HG03575 (cell line): ENCODE results near the gene TFF3.
"Not testable (repeated sequence)": the region's sequence is repeated elsewhere in the genome, so short reads cannot be mapped to it uniquely, and the experiment has no call there.

Experiments
- ATAC-seq: cut with Tn5 transposase; IDR thresholded peaks from one replicate; pipeline ENCODE4 v1.9.1; 2021; ENCODE audit not compliant: unreplicated experiment, insufficient number of reproducible peaks, low FRiP score; ENCODE audit errors: extremely low read depth

Gene TFF3

DNA sequence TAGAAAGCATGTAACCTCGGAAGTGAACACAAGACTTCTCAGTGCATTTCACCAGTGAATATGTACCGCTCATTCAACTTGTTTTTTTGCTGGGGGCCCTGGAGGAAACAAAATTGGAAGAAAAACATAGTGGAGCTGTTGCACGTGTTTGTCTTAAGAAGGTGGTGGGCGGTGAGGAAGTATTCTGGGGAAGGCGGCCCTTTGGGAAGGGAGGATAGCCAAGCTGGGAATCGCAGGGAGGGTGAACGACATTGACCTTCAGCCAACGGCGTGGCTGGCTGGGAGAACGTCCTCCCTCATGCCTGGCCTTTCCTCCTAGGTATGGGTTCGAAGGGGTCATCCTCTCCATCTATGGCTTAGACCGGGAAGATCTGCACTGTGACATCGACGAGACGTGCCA lies 19.4 kb downstream of the TFF3 start:
- no peak for ATAC-seq

DNA sequence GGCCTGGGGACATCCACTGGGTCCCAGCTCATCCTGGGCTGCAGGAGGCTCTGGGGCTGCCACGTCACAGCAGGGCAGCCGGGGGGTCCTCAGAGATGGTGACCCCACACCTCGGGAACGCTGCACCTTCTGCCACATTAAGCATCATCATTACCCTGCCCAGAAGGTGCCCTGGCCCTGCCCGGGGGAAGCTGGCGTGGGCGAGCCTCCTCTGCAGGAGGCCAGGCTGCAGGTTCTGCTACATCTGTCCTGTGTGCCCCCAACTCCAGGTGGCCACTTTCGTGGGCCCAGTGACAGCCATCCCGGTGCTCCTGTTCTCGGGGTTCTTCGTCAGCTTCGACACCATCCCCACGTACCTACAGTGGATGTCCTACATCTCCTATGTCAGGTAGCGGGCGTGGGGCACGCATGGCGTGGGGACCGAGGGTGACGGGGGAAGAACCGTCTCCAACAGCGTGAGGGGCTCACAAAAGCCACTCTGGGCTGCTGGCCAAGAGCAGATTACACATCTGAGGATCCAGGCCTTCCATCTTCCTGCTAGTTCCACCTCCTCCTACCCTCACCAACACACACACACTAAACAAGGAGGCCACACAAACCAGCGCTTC lies 20.8 kb downstream of the TFF3 start:
- no peak for ATAC-seq

DNA sequence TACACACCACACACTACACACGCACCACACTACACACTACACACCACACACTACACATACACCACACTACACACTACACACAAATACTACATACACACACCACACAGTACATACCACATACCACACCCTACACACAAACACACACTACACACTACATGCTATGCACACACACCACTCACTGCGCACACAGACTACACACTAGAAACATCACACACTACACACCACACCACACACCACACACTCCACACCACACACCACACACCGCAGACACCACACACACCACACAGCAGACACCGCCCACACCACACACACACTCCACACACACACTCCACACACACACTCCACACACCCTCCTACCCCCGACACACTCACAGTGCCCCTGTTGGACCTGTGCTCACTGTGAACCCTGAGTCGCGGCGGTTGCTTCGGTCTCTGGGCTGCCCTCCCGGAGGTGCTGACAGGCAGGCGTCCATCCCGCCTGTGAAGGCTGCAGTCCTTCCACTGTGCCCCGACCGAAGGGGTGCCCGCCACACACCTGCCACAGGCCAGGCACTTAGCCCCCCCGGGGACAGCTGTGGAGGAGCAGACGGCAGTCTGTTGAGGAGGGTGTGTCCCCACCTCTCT lies 21.4 kb downstream of the TFF3 start:
- no peak for ATAC-seq

DNA sequence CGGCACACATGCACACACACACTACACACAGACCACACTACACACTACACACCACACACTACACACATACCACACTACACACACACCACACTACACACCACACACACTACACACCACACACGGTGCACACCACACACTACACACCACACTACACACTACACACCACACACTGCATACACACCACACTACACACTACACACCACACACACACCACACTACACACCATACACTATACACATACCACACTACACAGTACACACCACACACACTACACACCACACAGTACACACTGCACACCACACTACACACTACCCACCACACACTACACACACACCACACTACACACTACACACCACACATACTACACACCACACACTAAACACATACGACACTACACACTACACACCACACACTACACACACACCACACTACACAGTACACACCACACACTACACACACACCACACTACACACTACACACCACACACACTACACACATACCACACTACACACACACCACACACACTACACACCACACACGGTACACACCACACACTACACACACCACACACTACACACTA lies 22.6 kb downstream of the TFF3 start:
- not testable (repeated sequence) for ATAC-seq

DNA sequence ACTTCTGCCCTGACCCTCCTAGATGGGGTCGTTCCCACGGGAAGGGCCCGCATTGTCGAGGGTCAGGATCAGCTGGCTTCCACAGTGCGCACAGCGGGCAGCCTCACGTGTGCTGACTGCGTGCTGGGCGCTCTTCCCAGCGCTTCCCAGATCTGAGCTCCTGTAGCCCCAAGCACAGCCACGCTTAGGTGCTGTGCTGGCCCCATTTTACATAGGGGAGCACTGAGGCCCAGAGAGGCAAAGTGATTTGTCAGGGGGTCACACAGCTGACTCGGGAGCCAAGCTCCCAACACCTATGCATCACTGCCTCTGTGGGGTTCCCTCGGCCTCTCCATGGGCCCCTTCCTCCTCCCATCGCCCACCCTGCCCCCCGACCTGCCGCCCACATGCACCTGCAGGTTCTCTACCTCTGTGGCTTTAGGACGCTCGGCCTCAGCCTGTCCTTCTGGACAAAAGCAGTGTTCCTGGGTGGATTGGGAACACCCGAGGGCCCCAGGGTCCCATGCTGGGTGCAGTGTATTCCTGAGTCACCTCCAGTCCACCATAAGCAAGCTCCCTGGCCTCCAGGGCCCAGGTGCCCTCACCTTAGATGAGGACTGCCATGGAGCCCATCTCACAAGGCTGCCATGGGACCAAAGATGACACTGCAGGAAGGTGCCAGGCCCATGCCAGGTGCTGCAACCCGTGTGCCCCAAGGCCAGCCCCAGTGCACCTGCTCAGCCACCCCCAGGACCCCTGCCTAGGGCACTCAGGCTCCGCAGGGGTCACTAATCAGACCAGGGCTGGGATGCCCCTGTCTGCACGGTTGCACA lies 23.3 kb downstream of the TFF3 start:
- ATAC-seq = no peak

DNA sequence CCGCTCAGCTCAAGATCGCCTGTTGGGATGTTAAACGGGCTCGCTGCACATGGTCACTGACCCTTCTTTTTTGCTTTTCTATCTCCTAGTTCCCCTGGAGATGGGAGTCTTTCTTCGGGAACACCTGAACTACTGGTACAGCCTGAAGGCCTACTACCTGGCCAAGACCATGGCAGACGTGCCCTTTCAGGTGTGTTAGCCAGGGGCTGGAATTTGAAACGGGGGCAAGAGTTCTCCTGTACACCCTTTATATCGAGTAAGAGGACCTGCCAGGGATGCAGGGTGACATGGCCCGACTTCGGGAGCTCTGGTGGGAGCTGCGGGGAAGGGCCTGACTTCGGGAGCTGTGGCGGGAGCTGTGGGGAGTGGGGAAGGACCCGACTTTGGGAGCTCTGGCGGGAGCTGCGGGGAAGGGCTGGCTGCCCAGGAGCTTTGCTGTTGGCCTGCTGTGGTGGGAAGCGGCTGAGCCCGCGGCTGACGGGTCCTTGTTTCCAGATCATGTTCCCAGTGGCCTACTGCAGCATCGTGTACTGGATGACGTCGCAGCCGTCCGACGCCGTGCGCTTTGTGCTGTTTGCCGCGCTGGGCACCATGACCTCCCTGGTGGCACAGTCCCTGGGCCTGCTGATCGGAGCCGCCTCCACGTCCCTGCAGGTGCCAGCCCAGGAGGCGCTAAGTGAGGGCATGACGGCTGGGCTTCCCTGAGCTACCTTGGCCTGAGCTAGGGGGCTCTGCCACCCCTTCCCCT lies 24.0 kb downstream of the TFF3 start:
- ATAC-seq = no peak

DNA sequence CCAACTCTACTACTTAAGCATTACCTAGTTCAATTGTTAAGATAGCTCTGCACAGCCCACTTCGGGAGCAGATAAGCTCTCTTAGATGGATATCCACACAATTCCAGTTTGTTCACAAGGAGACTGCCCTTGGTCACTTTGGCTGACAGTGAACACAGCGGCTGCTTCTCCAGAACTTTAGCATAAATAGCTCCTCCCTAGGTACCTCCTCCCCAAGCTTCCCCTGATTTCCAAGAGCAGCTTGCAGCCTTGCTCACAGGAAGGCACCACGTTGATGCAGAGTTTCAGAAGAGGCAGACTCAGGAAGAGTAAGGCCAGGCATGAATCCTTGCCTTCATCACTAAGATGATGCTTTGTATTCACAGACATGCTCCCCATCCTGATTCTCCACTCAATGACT lies 24.7 kb downstream of the TFF3 start:
- ATAC-seq = no peak

DNA sequence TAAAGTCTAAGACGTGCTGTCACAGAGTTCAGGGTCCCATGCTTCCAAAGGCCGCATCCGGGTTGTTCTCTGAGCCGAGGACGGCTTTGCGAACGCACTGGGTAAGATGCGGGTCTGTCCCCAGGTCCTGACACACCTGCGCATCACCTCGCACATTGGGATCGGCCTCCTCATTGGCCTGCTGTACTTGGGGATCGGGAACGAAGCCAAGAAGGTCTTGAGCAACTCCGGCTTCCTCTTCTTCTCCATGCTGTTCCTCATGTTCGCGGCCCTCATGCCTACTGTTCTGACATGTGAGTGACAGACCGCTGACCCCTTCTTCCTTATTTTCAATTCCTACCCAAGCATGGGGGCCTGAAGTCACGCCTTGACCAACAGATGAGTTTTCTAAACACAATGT lies 25.3 kb downstream of the TFF3 start:
- no peak for ATAC-seq

DNA sequence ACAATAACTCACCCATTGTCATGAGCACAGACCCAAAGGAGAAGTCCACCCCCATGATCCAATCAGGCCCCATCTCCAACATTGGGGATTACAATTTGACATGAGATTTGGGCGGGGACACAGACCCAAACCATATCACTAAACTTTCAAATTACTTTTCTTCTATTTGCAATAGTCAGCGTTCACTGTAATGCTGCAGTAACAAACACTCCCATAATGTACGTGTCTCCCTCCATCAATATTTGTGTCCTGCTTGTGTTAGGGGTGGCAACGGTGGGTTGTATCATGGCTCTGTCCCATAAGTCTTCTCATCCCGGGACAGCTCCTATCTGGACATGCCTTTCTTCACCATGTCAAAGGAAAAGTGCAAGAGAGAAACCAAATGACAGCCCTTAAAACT lies 26.2 kb downstream of the TFF3 start:
- ATAC-seq = no peak

DNA sequence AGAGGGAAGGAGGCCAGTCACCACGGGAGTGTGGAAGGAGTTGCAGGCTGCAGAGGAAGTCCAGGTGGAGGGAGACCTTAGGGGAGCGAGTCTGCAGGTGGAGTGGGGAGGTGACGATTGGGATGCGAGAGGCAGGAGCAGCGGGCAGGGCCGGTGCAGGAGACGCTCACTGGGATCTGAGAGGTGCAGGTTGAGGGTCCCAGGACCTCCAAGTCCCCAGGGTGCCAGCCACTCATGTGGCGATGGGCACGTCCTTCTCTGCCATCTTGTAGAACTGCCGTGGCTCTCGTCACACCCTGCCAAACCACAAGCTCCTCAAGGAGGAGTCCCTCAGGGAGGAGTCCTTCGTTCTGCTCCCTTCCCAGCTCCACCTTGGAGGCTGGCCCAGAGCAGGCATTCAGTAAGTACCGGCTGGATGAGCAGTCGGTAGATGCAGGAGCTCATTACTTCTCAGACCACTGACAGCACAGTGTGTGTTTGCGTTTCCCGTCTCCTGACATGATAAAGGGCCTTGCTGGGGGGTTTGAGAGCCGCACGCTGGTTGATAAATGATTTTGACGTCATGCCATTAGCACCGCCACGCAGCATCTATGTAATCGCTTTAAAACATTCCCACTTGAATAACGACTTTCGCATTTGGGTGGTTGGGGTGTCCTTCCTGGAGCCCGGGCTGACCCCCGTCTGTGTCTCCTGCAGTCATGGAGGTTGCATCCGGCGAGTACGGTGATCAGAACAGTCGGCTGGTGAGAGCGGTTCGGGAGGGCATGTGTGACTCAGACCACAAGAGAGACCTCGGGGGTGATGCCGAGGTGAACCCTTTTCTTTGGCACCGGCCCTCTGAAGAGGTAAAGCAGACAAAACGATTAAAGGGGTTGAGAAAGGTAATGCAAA lies 27.8 kb downstream of the TFF3 start:
- no peak for ATAC-seq

DNA sequence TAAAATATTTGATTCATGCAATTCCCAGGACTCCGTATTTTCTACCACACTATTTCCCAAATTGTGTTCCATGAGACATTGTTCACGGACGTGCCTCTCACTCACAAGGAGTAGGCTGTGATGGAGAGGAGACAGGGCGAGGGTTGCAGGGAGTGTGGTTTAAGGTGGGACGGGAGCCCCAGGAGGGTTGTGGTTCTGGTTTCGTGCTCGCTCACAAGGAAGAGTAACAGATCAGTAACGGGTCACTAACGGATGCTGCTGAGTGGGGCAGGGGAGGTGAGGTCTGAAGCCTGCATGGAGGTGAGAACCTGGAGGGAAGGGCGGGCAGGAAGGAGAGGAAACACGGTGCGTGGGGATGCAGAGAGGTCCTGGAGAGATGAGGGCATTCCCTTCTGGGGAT lies 28.8 kb downstream of the TFF3 start:
- ATAC-seq = no peak

DNA sequence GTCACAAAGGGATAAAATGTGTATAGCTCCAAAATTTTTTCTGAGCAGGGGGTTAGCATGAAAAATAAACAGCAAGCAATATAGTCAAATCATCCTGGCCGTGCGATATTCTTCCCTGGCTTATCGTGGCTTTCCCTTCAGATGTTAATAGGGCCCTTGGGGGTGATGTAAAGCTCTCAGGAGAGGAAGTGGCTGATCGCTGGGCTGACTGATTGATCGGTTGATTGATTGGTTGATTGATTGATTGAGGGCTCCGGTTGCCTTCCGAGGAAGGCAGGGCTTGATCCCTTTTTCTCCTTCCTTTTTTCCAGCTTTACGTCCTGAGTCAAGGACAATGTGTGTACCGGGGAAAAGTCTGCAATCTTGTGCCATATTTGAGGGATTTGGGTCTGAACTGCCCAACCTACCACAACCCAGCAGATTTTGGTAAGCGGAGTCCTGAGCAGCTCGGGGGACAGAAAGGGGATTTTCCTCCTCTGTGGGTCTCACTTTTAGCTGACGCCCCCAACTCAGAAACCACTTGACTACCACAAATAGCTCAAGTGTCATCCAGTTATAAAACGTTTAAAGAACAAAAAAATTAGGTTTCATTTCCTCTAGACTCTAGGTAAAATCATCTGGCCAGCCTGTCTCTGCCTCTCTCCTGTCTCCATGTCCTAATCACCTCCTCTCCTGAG lies 29.5 kb downstream of the TFF3 start:
- no peak for ATAC-seq

DNA sequence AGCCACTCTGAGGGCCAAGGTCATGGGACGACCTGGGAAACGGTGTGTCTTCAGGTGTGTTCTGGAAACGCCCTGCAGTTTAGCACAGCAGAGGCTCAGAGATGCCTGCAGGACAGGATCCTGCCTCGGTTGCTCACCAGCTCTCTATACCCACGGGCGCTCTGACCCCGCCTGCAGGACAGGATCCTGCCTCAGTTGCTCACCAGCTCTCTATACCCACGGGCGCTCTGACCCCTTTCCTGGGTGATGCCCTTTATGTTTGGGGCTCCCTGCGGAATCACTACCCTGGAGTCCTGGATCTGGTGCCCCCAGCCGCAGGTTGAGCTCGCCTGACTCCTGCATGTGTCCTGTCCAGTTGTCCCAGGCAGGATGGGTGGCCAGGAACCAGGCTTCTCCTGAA lies 32.5 kb downstream of the TFF3 start:
- ATAC-seq = no peak

DNA sequence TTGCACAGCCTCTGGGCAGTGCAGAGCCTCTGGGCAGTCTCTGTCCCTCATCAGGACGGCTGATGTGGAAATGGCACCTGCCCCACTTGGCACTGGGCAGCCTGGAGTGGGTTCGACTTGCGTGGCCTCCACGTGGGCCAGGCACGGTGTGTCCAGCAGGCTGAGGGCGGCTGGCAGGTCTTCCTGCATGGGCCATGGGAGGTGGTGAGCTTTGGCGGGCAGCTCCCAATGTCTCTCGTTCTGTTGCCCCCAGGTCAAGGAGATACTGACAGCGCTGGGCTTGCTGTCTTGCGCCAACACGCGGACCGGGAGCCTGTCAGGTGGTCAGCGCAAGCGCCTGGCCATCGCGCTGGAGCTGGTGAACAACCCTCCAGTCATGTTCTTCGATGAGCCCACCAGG lies 33.2 kb downstream of the TFF3 start:
- no peak for ATAC-seq

DNA sequence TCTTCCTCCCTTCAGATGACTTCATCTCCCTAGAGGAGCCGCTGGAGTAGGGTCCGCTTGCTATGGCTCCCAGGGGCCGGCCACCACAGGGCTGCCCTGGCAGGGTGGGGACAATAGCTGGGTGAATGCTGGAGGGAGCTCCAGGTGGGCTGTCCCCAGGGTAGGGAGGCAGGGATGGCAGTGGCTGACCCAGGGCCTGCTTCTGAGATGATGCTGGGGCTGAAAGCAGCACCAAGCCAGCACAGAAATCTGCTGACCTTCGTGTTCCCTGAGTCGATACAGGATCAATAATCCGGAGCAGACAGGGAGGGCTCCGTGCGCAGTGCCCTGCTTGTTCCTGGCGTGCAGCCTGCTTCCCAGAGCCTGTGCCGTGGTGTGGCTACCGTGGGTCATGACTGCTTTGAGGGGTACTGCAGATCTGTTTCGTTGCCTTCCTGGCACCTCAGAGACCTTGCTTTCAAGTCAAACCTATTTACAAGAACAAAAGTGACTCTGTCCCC lies 34.0 kb downstream of the TFF3 start:
- no peak for ATAC-seq

DNA sequence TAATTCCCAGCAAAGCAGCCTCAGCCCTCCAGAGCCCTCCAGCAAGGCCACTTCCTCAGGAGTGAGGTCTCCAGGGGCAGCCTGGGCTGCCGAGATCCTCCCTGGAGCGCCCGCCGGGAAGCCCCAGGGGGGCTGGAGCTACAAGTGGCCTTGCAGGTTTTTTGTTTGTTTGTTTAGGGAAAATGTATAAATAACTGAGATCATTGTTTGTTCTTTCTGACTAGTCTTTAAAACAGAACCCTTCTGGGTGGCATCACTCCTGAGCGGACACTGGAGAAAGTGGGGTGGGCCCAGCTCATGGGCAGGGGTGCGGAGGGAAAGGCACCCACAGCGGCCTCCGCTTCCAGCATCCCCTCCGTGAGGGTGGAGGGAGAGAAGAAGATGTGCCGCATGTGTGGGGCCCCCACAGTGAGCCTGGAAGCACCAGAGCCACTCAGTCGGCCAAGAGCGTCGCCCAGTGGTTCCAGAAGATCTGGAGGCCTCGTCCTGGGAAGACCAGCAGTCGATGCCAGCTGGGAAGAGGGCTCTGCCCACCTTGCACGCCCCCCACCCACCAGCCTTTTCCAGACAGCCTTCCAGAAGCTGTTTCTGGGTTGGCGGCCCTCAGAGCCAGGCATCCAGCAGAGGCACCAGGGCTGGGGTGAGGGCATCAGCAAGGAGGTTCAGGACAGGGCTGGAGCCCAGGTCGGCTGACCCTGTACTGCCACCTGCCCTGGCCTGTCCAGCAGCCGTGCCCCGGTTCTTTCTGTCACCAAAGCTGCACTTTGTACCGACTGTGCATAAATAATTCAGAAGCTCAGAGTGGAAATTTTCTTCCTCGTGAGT lies 34.6 kb downstream of the TFF3 start:
- no peak for ATAC-seq

DNA sequence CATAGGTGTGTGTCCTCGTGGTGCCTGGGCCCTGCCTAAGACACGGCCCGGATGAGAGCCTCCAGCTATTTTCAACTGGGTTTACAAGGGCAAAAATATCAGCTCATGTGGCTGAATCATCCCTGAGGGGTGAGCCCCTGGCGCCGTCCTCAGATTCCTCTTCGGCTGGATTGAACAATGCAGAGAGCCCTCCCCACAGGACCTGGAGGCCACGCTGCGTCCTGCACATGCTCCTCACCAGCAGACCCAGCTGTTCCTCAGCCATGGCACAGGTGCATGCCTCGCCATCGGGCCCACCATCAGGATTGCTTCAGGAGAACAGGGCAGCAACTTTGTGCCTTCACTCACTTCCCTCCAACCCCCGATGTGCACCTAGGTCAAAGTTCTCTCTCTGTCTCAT lies 35.3 kb downstream of the TFF3 start:
- no peak for ATAC-seq
